Stimulated activated naive CD4-positive, alpha-beta T cell treated with Interleukin-2 at 50 U/mL for 16 hours (primary cell): ENCODE results near the gene CRB2.

Experiments used
- DNase-seq: peaks from one replicate; lab custom pipeline; 2025; lab: John Stamatoyannopoulos, UW

Gene CRB2

GRCh38 chr9:123355761-123356431 is at the start of gene CRB2:
Gene CRB2 (plus strand): TSS chr9:123356197. CDS start chr9:123356261, 64 bp downstream.
- DNase-seq = no peak

- DNase-seq = no peak
These were observed 46.4 kb upstream of the CRB2 start for GRCh38 chr9:123309611-123310010.

- DNase-seq = no peak
These were observed 45.3 kb upstream of the CRB2 start for GRCh38 chr9:123310551-123311249.

- DNase-seq = no peak
These were observed 44.7 kb upstream of the CRB2 start for GRCh38 chr9:123311250-123311752.

GRCh38 chr9:123312306-123312877 is 43.6 kb upstream of the CRB2 start:
- DNase-seq = no peak

GRCh38 chr9:123314617-123315016 is 41.4 kb upstream of the CRB2 start:
- DNase-seq = no peak

GRCh38 chr9:123315635-123316034 is 40.4 kb upstream of the CRB2 start:
- DNase-seq = no peak

- DNase-seq = no peak
These were observed 39.8 kb upstream of the CRB2 start for GRCh38 chr9:123316053-123316718.

- no peak for DNase-seq
These were observed 37.8 kb upstream of the CRB2 start for GRCh38 chr9:123318202-123318601.

GRCh38 chr9:123318961-123319421 is 37.0 kb upstream of the CRB2 start:
- DNase-seq = no peak

- DNase-seq = no peak
These were observed 36.3 kb upstream of the CRB2 start for GRCh38 chr9:123319541-123320339.

- DNase-seq = no peak
These were observed 35.2 kb upstream of the CRB2 start for GRCh38 chr9:123320814-123321213.

- no peak for DNase-seq
These were observed 34.3 kb upstream of the CRB2 start for GRCh38 chr9:123321616-123322272.

GRCh38 chr9:123322273-123323195 is 33.5 kb upstream of the CRB2 start:
- peak; percentile 39 for DNase-seq

GRCh38 chr9:123323196-123324013 is 32.6 kb upstream of the CRB2 start:
- no peak for DNase-seq

- DNase-seq = no peak
These were observed 31.2 kb upstream of the CRB2 start for GRCh38 chr9:123324767-123325183.

GRCh38 chr9:123326187-123326586 is 29.8 kb upstream of the CRB2 start:
- DNase-seq = no peak

- DNase-seq = no peak
These were observed 29.3 kb upstream of the CRB2 start for GRCh38 chr9:123326662-123327093.

- no peak for DNase-seq
These were observed 28.3 kb upstream of the CRB2 start for GRCh38 chr9:123327697-123328100.
